Measurements from ENCODE around the gene TMEM178B.

Gene TMEM178B

DNA sequence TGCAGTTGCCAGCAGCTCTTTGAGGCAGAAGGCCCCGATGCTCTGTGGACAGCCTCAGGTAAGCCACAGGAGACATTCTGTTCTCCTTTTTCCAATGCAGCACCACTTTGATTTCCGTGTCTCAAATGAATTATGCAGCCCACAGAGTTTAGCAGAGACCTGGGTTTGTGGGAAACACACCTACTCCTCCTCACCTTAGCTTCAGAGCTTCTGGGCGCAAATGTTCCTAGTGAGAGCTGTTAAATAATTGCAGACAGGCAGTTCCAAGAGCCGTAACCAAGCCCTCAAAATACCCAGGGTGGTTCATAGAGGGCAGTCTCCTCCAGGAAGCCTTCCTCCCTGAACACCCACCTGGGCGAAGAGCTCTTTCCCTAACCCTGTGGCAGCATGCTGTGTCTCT, 408.1 kb downstream of the TMEM178B start:
- no peak for DNase-seq

- no peak for DNase-seq
These were observed 409.2 kb downstream of the TMEM178B start for GRCh38 chr7:141483044-141483443.

DNA sequence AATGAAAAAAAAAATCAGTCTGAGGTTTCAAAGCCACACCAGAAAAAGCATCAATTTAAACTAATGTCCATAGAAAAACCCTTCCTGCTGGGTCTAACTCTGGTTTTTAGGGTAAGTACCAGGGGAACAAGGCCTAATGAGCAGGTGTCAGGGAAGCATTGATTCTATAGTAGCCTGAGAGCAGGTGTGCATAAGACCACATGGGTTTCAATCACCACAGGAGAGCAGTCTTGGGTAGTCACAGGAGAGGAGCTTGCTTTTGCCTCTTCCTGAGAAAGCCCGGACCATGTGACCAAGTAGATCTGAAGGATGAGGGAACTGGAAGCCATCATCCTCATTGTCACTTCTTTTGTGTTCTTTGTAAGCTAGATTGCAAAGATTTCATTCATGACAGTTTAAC, 411.0 kb downstream of the TMEM178B start:
- DNase-seq = no peak

GRCh38 chr7:141486959-141487358, 413.1 kb downstream of the TMEM178B start:
- DNase-seq = no peak

DNA sequence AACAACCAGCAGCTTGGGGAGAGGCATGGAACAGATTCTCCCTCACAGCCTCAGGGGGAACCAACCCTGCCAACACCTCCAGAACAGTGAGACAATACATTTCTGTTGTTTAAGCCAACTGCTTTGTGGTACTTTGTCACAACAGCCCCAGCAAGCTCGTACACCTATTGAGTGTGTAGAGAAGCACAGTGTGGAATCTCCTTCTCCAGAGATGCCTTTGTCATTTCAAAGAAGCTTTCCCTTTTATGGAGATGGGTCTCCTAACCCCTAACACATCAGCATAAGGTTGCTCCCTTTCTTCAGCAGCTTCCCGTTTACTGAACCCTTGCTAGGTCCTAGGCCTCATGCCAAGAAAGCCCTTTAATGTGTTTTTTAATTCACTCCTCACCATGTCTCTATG, 416.6 kb downstream of the TMEM178B start:
- no peak for DNase-seq

- DNase-seq = no peak
These were observed 421.2 kb downstream of the TMEM178B start for GRCh38 chr7:141495057-141495456.

DNA sequence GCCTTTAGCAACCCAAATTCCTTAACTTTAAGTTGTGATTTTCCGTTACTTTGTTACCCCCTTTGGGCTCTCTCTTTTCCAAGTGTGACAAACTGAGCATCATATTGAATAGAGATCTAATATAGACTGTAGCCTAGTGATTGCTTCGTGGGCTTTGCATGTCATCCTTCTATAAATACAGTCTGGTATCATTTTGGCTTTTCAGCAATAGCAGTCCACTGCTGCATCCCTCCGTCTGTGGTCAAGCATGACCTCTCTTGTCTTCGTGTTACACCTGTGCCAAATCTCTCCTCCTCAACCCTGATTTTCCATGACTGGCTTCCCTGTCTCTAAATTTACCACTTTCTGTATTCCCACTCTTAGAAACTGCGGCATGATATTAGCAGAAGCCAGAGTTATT, 423.5 kb downstream of the TMEM178B start:
- no peak for DNase-seq

DNA sequence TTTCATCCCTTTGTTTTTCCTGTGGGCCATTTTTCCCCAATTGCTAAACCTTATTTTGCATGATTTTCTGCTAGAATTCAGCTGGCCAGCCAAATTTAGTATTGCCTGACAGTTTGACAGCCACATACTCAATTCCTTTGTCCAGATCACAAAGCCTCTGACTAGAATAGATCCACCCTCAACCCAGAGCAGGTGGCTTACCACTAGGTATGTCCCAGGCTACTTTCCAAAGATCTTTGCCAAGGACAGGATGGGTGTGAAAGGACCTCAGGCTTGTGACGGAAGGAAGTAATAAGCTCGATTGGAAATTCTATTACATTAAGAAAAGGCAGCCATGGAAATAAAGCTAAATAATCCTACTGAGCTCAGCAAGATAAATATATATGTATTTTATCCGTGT, 426.7 kb downstream of the TMEM178B start:
- DNase-seq = no peak

- no peak for DNase-seq
These were observed 427.6 kb downstream of the TMEM178B start for GRCh38 chr7:141501451-141501850.

- DNase-seq = no peak
These were observed 437.4 kb downstream of the TMEM178B start for GRCh38 chr7:141511316-141511675.

DNA sequence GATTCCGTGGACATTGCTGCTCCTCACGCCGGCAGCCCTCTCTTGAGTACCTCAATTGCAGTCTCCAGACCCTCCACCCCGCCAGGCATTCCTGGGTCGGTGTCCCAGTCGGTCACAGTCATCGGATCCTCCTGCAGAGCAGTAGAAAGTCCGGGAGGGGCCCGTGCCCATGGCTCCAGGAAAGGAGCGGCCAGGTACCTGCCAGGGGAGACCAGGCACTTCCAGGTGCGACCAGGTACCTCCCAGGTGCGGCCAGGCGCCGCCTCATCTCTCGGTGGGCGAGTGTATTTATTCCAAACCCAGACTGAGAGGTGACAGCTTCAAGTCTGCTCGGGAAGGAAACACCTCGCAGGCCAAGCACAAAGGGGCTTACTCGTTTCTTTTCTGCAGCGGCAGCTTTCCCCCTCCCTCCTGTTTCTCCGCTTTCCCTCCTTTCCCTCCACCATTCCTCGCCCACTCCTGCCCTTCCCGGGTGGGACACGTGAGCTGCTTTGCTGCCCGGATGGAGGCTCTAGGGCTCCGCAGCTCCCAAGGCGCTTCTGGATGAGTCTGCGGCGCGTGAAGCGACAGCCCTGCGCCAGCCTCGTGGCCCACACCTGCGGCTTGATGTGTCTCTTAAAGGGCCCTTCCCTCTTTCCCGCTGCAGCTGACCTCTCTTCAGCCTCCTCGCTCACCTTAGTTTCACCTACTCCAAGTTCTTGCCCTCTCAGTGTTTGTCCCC, 438.0 kb downstream of the TMEM178B start:
- no peak for DNase-seq

DNA sequence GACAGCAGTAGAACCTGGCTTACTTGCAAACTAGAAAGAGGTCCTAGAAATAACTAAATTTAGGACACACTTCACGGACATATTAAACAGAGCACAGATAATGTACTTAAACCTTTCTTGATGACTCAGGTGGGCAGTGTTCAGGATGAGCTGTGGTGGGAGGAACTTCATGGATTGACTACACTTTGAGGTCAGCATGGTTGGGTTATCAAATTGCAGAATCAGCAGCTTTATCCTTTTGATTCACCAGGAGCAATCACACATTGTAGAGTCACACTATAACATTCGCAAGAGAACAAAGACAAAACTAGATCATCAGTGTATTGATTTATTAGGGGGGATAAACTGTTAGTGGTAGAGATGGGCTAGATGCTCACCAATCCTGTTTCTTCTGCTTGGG, 438.7 kb downstream of the TMEM178B start:
- no peak for DNase-seq

GRCh38 chr7:141513720-141514119, 439.9 kb downstream of the TMEM178B start:
- DNase-seq = no peak

- DNase-seq = no peak
These were observed 442.1 kb downstream of the TMEM178B start for GRCh38 chr7:141515941-141516340.

GRCh38 chr7:141519623-141520022, 445.8 kb downstream of the TMEM178B start:
- DNase-seq = no peak

DNA sequence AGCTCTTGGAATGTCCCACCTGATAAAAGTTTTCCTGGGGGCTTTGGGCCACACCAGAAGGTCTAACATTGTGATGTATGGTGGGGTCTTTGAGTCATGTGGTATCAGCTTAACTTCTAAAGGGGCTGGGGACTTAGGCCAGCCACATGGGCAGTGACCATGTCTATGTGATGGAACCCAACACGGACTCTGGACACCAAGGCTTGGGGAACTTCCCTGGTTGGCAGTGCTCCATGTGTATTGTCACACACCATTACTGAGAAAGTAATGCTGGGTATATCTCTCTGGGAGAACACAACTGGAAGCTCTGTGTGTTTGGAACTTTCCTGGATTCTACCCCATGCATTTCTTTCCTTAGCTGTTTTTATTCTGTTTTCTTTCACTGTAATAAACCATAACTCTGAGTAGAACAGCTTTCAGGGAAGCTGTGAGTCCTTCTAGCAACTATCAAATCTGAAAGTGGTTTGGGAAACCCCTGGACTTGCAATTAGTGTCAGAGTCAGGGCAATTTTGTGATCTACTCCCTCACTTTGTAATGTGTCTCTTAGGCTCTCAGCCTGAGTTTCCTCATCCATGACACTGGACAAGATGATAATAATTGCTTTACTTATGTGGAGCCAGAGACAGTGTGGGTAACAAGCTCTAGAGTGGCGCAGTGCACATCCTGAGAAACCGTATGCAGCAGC, 448.9 kb downstream of the TMEM178B start:
- no peak for DNase-seq

DNA sequence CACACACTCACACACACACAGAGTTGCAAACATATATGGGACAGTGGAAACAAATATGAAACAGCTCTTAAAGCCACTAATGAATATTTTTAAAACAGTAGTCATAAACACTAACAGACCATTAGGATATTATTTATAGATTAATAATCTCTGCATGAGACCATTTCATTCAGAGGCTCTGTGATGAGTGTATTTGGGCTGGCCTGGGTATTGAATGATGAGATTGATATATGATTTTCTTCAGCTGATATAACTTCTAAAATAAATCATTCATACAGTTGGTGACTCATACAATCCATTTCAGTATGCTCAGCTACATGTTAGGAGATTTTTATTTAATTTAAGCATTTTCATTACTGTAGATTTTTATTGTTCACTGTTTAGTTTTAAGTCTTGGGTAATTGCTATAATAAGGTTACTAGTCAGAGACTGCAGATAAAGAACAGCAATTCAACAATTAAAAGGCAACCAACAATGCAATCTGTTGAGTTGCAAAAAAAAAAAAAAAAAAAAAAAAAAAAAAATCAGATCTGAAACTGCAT, 452.2 kb downstream of the TMEM178B start:
- no peak for DNase-seq

GRCh38 chr7:141527076-141527475, 453.2 kb downstream of the TMEM178B start:
- DNase-seq = no peak

GRCh38 chr7:141528399-141528798, 454.5 kb downstream of the TMEM178B start:
- no peak for DNase-seq
